Sigmoid colon (tissue), 7 donors: ENCODE results near the gene HECW1. TPM values are rescaled to one million over a fixed set of nuclear protein-coding genes. Genes with fewer than 3 reads are reported as not detected.

ENCODE experiments used
- DNase-seq: peaks from one replicate; pipeline ENCODE4 v3.0.0-alpha.2; 2019
- H3K27ac ChIP-seq, 4 donors: fragments of 200-600 bp; sonication (generic); one replicate each; pipeline ENCODE4 v1.5.1; 2016 to 2019; ENCODE audit warnings: mild to moderate bottlenecking in 1 of 4
- H3K27me3 ChIP-seq, 3 donors: fragments of 200-600 bp; sonication (generic); one replicate each; pipeline ENCODE4 v1.5.1; 2019; ENCODE audit warnings: mild to moderate bottlenecking in 1 of 3
- H3K36me3 ChIP-seq, 4 donors: fragments of 200-600 bp; sonication (generic); one replicate each; pipeline ENCODE4 v1.5.1; 2016 to 2019
- H3K4me1 ChIP-seq, 4 donors: fragments of 200-600 bp; sonication (generic); one replicate each; pipeline ENCODE4 v1.5.1; 2017 to 2019
- H3K4me3 ChIP-seq, 4 donors: fragments of 200-600 bp; sonication (generic); one replicate each; pipeline ENCODE4 v1.5.1; 2017 to 2019; ENCODE audit warnings: mild to moderate bottlenecking in 2 of 4, moderate library complexity in 1 of 4
- H3K9me3 ChIP-seq, 4 donors: fragments of 200-600 bp in 3 of 4; sonication (generic) in 3 of 4; one replicate each; pipeline versions ENCODE4 v1.5.1 to v1.6.1; 2013 to 2019
- CTCF ChIP-seq, 4 experiments: fragments of 450-650 bp in 3 of 4; fragments of 200-600 bp in 1 of 4; IDR thresholded peaks; one replicate each; pipeline ENCODE4 v1.5.1; 2016 to 2019; ENCODE audit warnings: antibody characterized with exemption in 4 of 4, mild to moderate bottlenecking in 3 of 4, moderate library complexity in 2 of 4
- EP300 ChIP-seq, 4 donors: sonication (generic); formaldehyde crosslinking; IDR thresholded peaks; one replicate each; pipeline ENCODE4 v1.6.1; 2017; ENCODE audit warnings: antibody characterized with exemption in 4 of 4
- POLR2A ChIP-seq, 2 donors: fragments of 450-650 bp; IDR thresholded peaks; one replicate each; pipeline ENCODE4 v1.6.1; 2016; ENCODE audit warnings: antibody characterized with exemption in 2 of 2, mild to moderate bottlenecking in 2 of 2, moderate library complexity in 2 of 2
- POLR2AphosphoS5 ChIP-seq, 4 donors: sonication (generic); formaldehyde crosslinking; IDR thresholded peaks; one replicate each; pipeline ENCODE4 v1.6.1; 2017; ENCODE audit warnings: antibody characterized with exemption in 4 of 4
- WGBS, 2 donors: extraction: QIAGEN DNeasy Blood & Tissue Kit; methylation state at CpG; one replicate each; pipeline ENCODE4 v1.1.7; 2013; 5-methylcytosine and 5-hydroxymethylcytosine counted together
- intact Hi-C: fragments of 100-400 bp; cut with DNase I; formaldehyde crosslinking; loops from one replicate; pipeline ENCODE4 v1.15.1; 2023
- polyA plus RNA-seq, 3 donors: library from polyadenylated mRNA; stranded (reverse); fragments of 200-250 nt; gene quantifications; one replicate each; pipeline ENCODE4 v1.2.3, GENCODE V29; 2013
- total RNA-seq, 4 donors: library from RNA; depleted of rRNA; stranded (reverse); fragments of >200 nt; gene quantifications; one replicate each; pipeline ENCODE4 v1.1.0, GENCODE V29; 2016
- donor health status: healthy with polysubstance abuse.
- donor health status: Bipolar disorder and iron deficiency.
- donor health status: healthy.

Gene HECW1
- total and polyA plus RNA-seq, 7 donors: 0.33 to 7.8 (median 1.2) TPM

DNA sequence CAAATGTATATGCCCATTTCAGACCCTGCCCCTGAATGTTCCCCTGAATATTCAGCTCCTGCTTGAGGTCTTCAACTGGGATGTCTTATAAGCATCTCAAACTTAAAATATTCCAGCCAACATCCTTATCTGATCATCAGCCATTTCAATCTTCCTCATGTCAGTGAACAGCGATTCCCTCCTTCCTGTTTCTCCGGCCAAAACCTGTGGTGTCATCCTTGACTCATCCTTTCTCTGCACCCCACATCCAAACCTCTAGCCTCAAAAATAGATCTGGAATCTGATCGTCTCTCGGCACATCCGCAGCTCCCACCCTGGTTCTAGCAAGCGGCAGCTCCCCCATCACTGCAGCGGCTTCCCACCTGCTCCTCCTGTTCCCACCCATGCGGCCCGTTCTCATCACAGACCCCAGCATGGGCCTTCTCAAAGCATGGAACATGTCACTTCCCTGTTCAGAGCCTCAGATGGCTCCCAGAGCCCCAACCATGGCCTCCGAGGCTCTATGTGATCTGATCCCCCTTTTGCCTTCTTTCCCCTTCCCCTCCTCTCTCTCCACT, 165.7 kb downstream of the HECW1 start:
- WGBS, 2 donors: 86 to 87% methylated on average over 10 of the region's 10 CpGs
- no peak for TF ChIP-seq EP300 (IDR thresholded peaks at IDR 0.05)
- TF ChIP-seq POLR2AphosphoS5 (IDR thresholded peaks at IDR 0.05): no peak
- TF ChIP-seq POLR2A (IDR thresholded peaks at IDR 0.05): no peak
- no peak for TF ChIP-seq CTCF (IDR thresholded peaks at IDR 0.05)

GRCh38 chr7:43281268-43281667, 168.8 kb downstream of the HECW1 start:
- Histone ChIP-seq H3K27me3 (no peaks in the 10 kb centered on the region), H3K36me3 (no peaks in the 10 kb centered on the region), H3K4me3 (no peak overlapping the region), H3K9me3 (peaks cover 0 to 2% (median 0%) of the 10 kb centered on the region in 4 donors), H3K27ac (no peak overlapping the region), H3K4me1 (no peaks in the 10 kb centered on the region)
- intact Hi-C loops: no loop called here
- WGBS, 2 donors: 60 to 70% methylated on average over 2 of the region's 2 CpGs
- no peak for DNase-seq
- TF ChIP-seq POLR2A (IDR thresholded peaks at IDR 0.05): no peak
- TF ChIP-seq EP300 (IDR thresholded peaks at IDR 0.05): no peak
- TF ChIP-seq POLR2AphosphoS5 (IDR thresholded peaks at IDR 0.05): no peak
- TF ChIP-seq CTCF (IDR thresholded peaks at IDR 0.05): no peak

More for the DNA sequence above, 165.7 kb downstream of the HECW1 start:
- DNase-seq: no peak
- H3K9me3 ChIP-seq: no peaks in the 10 kb centered on the region
- intact Hi-C loops: no loop called here
- H3K4me3 ChIP-seq: no peak overlapping the region
- H3K27ac ChIP-seq: no peak overlapping the region
- H3K36me3 ChIP-seq: no peaks in the 10 kb centered on the region
- H3K27me3 ChIP-seq: no peaks in the 10 kb centered on the region
- no peaks in the 10 kb centered on the region for H3K4me1 ChIP-seq

GRCh38 chr7:43283706-43284105, 171.3 kb downstream of the HECW1 start:
- peaks cover 0 to 2% (median 0%) of the 10 kb centered on the region in 4 donors for H3K9me3 ChIP-seq
- no peak for DNase-seq
- TF ChIP-seq POLR2A (IDR thresholded peaks at IDR 0.05): no peak
- TF ChIP-seq CTCF (IDR thresholded peaks at IDR 0.05): no peak
- no peak for TF ChIP-seq EP300 (IDR thresholded peaks at IDR 0.05)
- TF ChIP-seq POLR2AphosphoS5 (IDR thresholded peaks at IDR 0.05): no peak
- intact Hi-C loops: no loop called here
- H3K27ac ChIP-seq: no peak overlapping the region
- H3K4me1 ChIP-seq: no peaks in the 10 kb centered on the region
- 81 to 84% methylated on average over 5 of the region's 5 CpGs for WGBS, 2 donors
- no peaks in the 10 kb centered on the region for H3K36me3 ChIP-seq
- no peaks in the 10 kb centered on the region for H3K27me3 ChIP-seq
- no peak overlapping the region for H3K4me3 ChIP-seq

GRCh38 chr7:43289826-43290225, 177.4 kb downstream of the HECW1 start:
- H3K36me3 ChIP-seq: no peaks in the 10 kb centered on the region
- no peak overlapping the region for H3K27ac ChIP-seq
- WGBS, 2 donors: 77 to 86% methylated on average over 2 of the region's 2 CpGs
- intact Hi-C loops: no loop called here
- peaks cover 0 to 2% (median 0%) of the 10 kb centered on the region in 4 donors for H3K9me3 ChIP-seq
- H3K4me1 ChIP-seq: peaks cover 0 to 14% (median 11%) of the 10 kb centered on the region in 4 donors
- no peaks in the 10 kb centered on the region for H3K27me3 ChIP-seq
- no peak for DNase-seq
- TF ChIP-seq POLR2A (IDR thresholded peaks at IDR 0.05) (no peak), EP300 (IDR thresholded peaks at IDR 0.05) (no peak), POLR2AphosphoS5 (IDR thresholded peaks at IDR 0.05) (no peak), CTCF (IDR thresholded peaks at IDR 0.05) (no peak)
- H3K4me3 ChIP-seq: no peak overlapping the region

- H3K4me3 ChIP-seq: no peak overlapping the region
- no peak for DNase-seq
- peaks cover 0 to 20% (median 14%) of the 10 kb centered on the region in 4 donors for H3K4me1 ChIP-seq
- peaks cover 0 to 2% (median 0%) of the 10 kb centered on the region in 4 donors for H3K9me3 ChIP-seq
- TF ChIP-seq POLR2A (IDR thresholded peaks at IDR 0.05) (no peak), EP300 (IDR thresholded peaks at IDR 0.05) (no peak), CTCF (IDR thresholded peaks at IDR 0.05) (no peak), POLR2AphosphoS5 (IDR thresholded peaks at IDR 0.05) (no peak)
- 93% methylated on average over 5 of the region's 5 CpGs for WGBS, 2 donors
- H3K27ac ChIP-seq: no peak overlapping the region
- H3K36me3 ChIP-seq: no peaks in the 10 kb centered on the region
- intact Hi-C loops: no loop called here
- no peaks in the 10 kb centered on the region for H3K27me3 ChIP-seq
Measured at GRCh38 chr7:43290978-43291377, 178.5 kb downstream of the HECW1 start.
